Activated effector memory CD4-positive, alpha-beta T cell treated with Interleukin-2 at 50 U/mL for 16 hours (primary cell): ENCODE data around the gene CLP1.

Source experiments
- DNase-seq: peaks from one replicate; pipeline ENCODE4 v3.0.0-alpha.2; 2020

Gene CLP1

DNA sequence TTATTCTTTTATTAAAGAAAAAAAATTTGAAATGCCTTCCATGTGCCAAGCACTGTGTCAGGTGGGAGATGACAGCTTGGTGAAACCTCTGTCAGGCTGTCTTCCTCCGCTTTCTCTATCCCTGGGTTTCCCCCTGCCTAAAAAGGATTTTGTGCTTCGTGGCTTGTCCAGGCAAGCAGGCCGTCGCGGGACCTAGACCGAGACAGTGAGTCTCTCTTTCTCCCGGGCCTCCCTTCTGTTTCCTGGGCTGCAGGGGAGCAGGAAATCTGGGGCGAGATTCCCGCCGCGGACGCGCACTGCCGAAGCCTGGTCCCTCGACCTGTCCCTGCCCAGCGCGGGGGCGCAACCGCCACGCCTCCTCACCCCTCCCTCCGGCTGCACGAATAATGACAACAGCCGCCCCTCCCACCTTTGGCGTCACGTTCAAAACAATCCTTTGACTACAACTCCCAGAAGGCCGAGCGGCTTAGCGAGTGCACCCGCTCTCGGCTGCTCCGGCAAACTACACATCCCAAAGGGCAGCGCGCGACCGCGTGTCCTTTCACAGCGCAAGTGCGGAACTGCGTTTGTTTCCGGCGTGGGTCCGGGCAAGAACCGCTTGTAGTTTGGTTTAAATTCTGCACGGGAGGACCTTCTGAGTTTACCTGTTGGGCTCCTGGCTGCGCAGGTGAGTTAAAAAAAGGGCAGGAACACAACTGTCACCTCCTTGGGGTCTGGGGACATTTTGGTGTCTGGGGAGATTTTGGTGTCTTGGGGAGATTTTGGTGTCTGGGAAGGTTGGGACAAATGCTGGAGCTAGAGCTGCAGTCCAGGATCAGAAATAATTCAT, at the start of gene CLP1:
CLP1 (plus strand) TSS at position 569 of the 829 bp plus-strand sequence. CDS start 1,715 bp downstream, outside the sequence.
- peak; percentile 96 for DNase-seq

DNA sequence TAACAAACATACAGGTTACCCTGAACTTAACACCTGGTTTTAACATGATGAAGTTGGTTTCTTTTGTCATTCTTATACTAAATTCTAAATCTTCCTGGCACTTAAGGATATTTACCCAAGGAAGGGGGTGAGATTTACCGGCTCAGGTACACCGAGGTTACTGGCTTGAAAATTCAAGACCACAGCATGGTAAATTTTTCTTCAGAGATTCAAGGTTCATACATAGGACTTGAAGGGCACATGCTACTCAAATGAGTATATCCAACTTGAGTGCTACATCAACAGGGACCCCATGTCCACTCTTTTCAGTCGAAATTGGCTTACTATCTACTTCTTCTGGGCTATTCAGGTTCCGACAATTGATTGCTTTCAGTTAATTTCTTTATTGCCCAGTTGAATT, 47.4 kb upstream of the CLP1 start:
- DNase-seq: no peak

DNA sequence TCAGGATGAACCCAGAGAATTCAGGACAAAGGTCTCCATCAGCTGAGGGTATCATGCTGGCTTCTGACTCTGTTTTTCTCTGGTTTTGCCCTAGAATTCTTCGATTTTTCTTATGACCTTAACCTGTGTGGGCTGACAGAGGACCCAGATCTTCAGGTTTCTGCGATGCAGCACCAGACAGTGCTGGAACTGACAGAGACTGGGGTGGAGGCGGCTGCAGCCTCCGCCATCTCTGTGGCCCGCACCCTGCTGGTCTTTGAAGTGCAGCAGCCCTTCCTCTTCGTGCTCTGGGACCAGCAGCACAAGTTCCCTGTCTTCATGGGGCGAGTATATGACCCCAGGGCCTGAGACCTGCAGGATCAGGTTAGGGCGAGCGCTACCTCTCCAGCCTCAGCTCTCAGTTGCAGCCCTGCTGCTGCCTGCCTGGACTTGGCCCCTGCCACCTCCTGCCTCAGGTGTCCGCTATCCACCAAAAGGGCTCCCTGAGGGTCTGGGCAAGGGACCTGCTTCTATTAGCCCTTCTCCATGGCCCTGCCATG, 43.3 kb upstream of the CLP1 start:
- DNase-seq: no peak

DNA sequence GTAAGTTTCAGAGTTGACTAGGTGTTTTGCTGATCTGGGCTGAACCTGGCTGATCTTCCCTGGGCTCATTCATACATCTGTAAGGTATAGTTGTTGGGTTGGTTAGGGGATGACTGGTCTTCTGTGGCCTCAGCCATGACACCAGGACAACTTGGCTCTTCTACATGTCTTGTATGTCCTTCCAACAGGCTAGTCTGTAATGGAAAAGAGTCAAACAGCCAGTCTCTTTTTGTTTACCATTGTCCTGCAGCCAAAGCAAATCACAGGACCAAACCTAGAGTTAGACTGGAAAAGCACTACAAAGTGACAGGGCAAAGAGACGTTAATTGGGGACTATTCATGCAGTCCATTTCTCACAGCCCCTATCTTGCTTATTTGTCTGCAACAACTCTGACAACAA, 42.3 kb upstream of the CLP1 start:
- DNase-seq: no peak

- DNase-seq: no peak
These were observed 41.0 kb upstream of the CLP1 start for GRCh38 chr11:57616595-57616994.

DNA sequence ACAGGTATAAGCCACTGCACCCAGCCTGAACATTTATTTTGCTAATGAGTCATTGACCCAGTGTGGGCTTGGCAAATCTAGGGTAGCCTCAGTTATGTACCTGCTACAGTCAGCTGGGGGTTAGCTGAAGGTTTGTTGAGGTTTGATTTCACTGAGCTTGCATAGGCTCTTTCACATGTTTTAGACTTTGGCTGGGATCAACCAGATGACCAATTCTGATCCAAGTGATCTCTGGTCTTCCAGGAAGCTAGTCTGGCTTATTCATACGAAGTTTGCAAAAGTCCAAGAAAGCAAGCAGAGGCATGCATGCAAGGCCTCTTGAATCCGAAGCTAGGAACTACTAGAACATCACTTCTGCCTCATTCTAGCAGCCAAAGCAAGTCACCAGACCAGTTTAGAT, 39.1 kb upstream of the CLP1 start:
- no peak for DNase-seq

GRCh38 chr11:57619331-57619730, 38.2 kb upstream of the CLP1 start:
- DNase-seq: no peak

- no peak for DNase-seq
These were observed 37.1 kb upstream of the CLP1 start for GRCh38 chr11:57620467-57620866.

- DNase-seq: no peak
These were observed 35.3 kb upstream of the CLP1 start for GRCh38 chr11:57622263-57622662.

DNA sequence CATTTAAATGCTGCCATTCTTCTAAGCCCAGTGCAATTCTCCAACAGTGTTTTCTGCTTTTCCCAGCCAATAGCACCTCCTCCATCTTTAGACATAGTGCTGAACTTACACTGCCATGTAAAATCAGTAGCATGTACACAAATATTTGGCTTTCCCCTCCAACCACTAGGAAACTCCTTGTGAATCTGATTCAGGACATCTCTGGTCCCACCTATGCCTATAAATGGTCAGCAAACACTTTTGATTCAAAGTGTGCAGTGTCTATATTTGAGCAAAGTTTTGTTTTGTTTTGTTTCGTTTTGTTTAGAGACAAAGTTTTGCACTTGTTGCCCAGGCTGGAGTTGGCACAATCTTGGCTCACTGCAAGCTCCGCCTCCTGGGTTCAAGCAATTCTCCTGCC, 32.7 kb upstream of the CLP1 start:
- DNase-seq: no peak

DNA sequence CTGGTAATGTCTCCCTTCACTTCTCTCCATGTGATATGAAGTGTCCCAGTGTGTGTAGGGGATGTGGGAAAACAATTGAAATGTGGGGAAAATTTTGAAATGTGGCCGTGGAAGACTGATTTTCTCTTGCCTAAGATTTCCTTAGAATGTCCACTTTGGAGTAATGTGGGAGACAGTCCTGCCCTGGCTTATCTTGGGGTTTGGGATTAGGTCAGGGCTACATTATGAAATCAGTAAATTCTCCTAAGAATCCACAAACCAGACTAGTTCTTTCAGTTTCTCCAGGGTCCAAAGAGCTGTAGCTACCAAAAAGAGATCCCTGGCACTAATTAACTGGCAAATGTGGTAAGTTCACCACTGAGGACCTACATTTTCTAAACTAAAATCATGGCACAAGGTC, 30.7 kb upstream of the CLP1 start:
- no peak for DNase-seq

DNA sequence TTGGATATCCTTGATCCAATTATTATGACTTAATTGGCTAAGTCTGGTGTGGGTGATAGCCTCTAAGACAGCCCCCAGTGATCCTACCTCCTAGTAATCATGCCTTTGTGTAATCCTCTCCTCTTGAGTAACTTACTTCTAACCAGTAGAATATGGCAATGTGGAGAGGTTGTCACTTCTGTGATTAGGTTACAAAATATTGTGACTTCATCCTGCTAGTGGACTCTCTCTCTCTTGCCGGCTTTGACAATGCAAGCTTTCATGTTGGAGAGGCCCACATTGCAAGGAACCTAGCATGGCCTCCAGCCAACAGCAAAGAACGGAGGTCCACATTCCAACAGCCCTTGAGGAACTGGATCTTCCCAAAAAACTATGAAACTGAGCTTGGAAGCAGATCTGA, 27.4 kb upstream of the CLP1 start:
- DNase-seq: no peak

GRCh38 chr11:57632116-57632515, 25.4 kb upstream of the CLP1 start:
- no peak for DNase-seq

GRCh38 chr11:57633394-57634070, 24.0 kb upstream of the CLP1 start:
- DNase-seq: no peak

DNA sequence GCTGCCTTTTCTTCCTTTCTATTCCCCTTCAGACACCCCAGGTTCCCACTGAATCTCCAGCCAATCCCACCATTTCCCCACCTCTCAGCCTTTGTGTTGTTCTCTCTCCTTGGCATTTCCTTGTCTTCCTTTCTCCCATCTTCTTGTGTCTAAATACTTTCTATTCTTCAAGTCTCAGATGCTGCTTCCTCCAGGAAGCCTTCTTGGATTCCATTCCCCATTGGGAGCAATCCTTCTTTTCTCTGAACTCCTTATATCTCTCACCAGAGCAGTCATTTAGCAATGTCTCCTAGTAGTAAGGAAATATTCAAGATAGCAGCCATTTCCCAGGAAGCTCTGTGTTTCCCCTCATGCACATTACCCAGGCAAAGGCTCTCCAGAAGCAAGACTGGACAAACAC, 23.3 kb upstream of the CLP1 start:
- no peak for DNase-seq

DNA sequence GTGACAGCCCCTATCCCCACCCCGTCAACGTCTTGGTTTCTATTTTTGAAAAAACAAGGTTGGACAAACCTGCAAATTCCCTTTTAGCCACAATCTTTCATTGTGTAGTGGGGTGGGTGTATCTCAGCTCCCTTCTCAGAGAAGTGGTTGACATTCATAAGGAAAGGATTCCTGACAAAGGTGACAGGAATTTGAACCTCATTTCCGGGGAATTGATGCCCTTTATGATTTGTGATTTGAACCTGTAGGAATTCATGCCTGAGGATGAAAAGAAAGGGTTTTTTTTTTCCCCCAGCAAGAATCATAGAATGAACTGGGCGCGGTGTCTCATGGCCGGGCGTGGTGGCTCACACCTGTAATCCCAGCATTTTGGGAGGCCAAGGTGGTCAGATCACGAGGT, 22.3 kb upstream of the CLP1 start:
- DNase-seq: no peak

DNA sequence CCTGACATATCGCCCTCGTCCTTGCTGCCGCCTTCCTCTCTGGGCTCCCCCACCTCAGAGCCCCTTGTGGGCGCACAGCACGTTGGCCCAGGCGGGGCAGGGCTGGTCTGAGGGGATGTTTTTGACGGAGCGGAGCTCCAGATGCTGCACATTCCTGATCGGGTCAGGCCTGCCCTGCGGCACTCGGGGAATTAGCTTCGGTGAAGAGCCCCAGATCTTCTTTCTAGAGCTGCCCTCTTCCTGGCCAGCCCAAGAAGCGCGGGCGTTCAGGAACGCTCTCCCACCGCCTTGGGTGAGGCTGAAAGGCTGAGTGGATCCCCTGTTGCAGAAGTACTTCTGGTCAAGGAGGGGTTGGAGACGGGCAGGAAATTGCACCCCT, 19.9 kb upstream of the CLP1 start:
- DNase-seq: no peak

DNA sequence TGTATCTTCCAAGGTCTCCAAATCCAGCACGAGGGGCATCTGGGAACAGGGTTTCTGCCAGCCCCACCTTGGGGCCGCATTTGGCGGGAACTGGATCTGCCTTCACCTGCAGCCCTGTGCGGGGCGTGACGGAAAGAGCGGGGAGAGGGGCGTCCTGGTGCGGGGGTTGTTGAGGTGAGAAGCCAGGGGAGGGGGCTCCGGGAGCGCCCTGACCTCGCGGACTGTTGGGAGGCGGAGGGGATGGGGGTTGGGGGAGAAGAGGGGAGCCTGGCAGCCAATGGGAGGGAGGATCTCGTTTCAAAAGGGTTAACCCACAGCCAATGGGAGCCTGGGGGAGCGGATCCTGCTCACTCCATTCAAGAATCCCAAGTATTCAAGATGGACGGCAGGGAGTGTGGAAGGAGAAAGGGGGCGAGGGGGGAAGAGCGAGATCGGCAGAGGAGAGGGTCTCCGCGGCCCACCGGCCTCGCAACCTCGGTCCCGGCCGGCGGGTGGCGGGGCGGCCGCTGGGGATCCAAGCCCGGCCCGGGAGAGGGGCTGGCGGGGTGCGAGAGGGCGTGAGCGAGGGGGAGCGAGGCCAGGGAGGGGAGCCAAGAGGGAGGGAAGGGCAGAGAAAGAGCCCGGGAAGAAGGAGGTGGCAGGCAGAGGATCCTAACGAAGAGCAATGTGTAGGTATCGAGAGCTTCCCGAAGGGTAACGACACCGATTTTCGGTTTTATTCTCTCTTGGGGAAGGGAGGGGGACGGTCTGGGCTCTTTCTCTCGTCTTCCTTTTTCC, 19.4 kb upstream of the CLP1 start:
- DNase-seq: no peak

- DNase-seq: no peak
These were observed 18.7 kb upstream of the CLP1 start for GRCh38 chr11:57638811-57639320.

GRCh38 chr11:57639321-57640067, 18.1 kb upstream of the CLP1 start:
- DNase-seq: no peak

- DNase-seq: no peak
These were observed 17.3 kb upstream of the CLP1 start for GRCh38 chr11:57640068-57640800.
